Measurements from ENCODE around the gene IL13RA1.
"Not testable (repeated sequence)": the region's sequence is repeated elsewhere in the genome, so short reads cannot be mapped to it uniquely, and the experiment has no call there.

Gene IL13RA1

DNA sequence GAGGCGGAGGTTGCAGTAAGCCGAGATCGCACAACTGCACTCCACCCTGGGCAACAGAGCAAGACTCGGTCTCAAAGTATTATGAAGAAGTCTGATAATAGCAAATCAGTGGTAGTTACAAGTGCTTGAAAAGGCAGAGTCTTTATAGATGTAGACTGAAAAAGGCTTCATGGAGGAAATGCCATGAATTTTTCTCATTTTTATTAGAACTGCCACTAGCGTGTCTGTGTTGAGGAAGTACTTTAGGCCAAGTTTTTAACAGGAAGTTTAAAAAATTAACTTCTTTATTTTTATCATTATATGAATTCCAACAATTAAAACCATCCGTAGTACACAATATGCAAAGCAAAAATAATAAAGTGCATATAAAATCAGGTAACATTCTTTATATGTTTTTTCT lies 32.8 kb upstream of the IL13RA1 start:
- CTCF ChIA-PET, result no interaction called here

DNA sequence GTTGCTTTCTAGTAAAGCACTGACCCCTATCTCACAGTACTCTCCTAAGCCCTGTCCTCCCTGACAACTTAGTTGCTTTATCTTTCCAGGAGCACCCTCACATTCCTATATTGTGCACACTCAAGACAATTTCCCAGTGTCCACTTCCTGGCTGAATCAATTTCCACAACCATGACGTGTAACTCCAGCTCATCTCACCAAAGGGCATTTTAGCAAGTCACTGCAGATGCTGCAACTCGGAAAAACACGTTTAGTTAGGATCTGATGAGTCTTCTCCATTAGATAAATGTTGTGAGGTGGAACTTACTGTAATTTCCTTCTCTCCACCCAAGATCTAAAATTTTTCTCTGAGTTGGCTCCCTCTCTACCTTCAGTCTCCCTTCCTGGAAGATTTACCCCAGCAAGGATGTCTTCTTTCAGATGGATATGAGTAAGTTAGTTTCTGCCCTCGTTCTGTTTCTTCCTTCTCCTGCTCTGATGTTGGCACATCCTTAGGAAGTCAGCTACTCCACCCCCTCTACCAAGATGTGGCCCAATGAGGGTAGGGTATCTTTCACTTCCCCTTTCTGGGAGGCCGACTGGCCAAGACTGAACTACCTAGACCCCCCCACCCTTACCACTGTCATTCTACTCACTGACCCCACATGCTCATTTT lies 28.8 kb upstream of the IL13RA1 start:
- TF ChIP-seq, protein P1, sequence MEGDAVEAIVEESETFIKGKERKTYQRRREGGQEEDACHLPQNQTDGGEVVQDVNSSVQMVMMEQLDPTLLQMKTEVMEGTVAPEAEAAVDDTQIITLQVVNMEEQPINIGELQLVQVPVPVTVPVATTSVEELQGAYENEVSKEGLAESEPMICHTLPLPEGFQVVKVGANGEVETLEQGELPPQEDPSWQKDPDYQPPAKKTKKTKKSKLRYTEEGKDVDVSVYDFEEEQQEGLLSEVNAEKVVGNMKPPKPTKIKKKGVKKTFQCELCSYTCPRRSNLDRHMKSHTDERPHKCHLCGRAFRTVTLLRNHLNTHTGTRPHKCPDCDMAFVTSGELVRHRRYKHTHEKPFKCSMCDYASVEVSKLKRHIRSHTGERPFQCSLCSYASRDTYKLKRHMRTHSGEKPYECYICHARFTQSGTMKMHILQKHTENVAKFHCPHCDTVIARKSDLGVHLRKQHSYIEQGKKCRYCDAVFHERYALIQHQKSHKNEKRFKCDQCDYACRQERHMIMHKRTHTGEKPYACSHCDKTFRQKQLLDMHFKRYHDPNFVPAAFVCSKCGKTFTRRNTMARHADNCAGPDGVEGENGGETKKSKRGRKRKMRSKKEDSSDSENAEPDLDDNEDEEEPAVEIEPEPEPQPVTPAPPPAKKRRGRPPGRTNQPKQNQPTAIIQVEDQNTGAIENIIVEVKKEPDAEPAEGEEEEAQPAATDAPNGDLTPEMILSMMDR (conservative IDR thresholded peaks at IDR 0.05; ENCODE audit: low read depth), result no peak
- peak; percentile 1 for DNase-seq (ENCODE audit: low spot score)
- ChIA-PET CTCF (no interaction called here), POLR2A (ENCODE audit: low non-redundant PET) (no interaction called here)
- no peak overlapping the region for H3K27ac ChIP-seq

More for the DNA sequence above, 32.8 kb upstream of the IL13RA1 start:
- no peak for DNase-seq (ENCODE audit: low spot score)
- no peak overlapping the region for H3K27ac ChIP-seq
- POLR2A ChIA-PET (ENCODE audit: low non-redundant PET), result no interaction called here
- TF ChIP-seq, protein P1 (conservative IDR thresholded peaks at IDR 0.05; ENCODE audit: low read depth), result no peak

DNA sequence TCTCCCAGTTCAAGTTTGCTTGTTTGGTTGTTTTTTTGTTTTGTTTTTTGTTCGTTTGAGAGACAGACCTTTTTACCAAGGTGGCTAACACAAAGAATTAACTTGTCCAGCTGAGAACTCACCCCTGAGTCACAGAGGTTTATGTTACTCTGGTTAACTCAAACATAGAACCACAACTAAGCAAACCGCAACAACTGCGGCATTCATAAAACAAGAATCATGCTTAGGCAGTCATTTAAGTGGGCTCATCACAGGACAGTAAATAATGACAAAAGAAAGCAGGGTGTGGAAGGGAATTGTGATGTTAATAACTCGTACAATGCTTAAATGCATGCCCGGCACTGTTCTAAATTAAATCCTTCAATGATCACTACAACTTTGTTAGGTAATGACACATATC lies 24.7 kb upstream of the IL13RA1 start:
- TF ChIP-seq, protein P1 (conservative IDR thresholded peaks at IDR 0.05; ENCODE audit: low read depth), result no peak
- no peak for DNase-seq (ENCODE audit: low spot score)
- no peak overlapping the region for H3K27ac ChIP-seq
- POLR2A ChIA-PET (ENCODE audit: low non-redundant PET), result no interaction called here
- CTCF ChIA-PET, result no interaction called here

DNA sequence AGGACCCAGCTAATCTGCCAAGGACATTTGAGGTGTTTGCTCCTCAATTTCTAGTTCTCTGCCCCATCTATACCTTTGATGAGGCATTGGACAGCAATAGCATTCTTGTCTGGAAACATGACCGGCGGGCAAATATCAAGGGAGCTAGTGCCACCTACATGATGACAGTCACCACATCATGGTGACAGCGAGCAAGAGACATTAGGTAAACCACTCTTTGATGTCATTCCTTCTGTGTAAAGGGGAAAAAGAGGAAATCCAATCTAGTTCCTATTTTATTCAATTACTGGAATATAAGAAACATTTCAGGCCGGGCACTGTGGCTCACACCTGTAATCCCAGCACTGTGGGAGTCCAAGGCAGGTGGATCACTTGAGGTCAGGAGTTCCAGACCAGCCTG lies 20.7 kb upstream of the IL13RA1 start:
- ChIA-PET CTCF (no interaction called here), POLR2A (ENCODE audit: low non-redundant PET) (no interaction called here)
- TF ChIP-seq, protein P1 (conservative IDR thresholded peaks at IDR 0.05; ENCODE audit: low read depth), result no peak
- no peak for DNase-seq (ENCODE audit: low spot score)
- no peak overlapping the region for H3K27ac ChIP-seq

DNA sequence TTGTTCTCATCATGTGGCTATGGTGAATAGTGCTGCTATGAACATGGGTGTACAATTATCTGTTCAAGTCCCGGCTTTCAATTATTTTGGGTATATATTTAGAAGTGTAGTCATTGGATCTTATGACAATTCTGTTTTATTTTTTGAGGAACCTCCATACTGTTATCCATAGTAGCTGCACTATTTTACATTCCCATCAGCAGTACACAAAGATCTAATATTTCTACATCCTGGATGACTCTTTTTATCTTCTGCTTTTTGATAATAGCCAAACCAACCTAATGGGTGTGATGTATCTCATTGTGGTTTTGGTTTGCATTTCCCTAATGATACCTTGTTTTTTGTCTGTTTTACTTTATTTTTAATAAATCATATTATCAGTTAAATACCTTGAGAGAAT lies 12.9 kb upstream of the IL13RA1 start:
- DNase-seq (ENCODE audit: low spot score), result no peak
- TF ChIP-seq, protein P1 (conservative IDR thresholded peaks at IDR 0.05; ENCODE audit: low read depth), result no peak
- H3K27ac ChIP-seq, result no peak overlapping the region
- ChIA-PET CTCF (no interaction called here), POLR2A (ENCODE audit: low non-redundant PET) (no interaction called here)

DNA sequence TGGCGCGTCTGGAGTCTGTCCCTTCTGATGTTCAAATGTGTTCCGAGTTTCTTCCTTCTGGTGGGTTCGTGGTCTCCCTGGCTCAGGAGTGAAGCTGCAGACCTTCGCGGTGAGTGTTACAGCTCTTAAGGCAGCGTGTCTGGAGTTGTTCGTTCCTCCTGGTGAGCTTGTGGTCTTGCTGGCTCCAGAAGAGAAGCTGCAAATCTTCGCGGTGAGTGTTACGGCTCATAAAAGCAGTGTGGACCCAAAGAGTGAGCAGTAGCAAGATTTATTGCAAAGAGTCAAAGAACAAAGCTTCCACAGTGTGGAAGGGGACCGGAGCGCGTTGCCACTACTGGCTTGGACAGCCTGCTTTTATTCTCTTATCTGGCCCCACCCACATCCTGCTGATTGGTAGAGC lies 11.5 kb upstream of the IL13RA1 start:
- CTCF ChIA-PET; H3K27ac ChIP-seq; POLR2A ChIA-PET (ENCODE audit: low non-redundant PET); DNase-seq (ENCODE audit: low spot score): not testable (repeated sequence)

DNA sequence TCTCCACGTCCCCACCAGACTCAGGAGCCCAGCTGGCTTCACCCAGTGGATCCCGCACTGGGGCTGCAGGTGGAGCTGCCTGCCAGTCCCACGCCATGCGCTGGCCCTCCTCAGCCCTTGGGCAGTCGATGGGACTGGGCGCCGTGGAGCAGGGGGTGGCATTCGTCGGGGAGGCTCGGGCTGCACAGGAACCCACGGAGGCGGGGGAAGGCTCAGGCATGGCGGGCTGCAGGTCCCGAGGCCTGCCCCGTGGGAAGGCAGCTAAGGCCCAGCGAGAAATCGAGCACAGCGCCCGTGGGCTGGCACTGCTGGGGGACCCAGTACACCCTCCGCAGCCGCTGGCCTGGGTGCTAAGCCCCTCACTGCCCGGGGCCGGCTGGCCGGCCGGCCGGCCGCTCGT lies 10.6 kb upstream of the IL13RA1 start:
- POLR2A ChIA-PET (ENCODE audit: low non-redundant PET); H3K27ac ChIP-seq; DNase-seq (ENCODE audit: low spot score): not testable (repeated sequence)
- CTCF ChIA-PET, result interaction anchor here (0.6 kb wide), 1 partner anchor 222 kb away, joined by 4 read pairs; no protein-coding TSS in a partner anchor

Measured in RWPE1 (cell line).